K562 (cell line): ENCODE measurements around the gene ORAI3. TPM values are rescaled to one million over a fixed set of nuclear protein-coding genes. Genes with fewer than 3 reads are reported as not detected.

Source experiments
- BRD9 ChIP-seq: fragments of 450-650 bp; IDR thresholded peaks from 2 replicates; pipeline ENCODE4 v1.6.1; 2018; ENCODE audit warnings: low read depth; ENCODE audit not compliant: partially characterized antibody
- CREB5 ChIP-seq: fragments of 250-450 bp; sonication (Bioruptor Pico); IDR thresholded peaks from 2 replicates; pipeline ENCODE4 v1.5.0; 2020; ENCODE audit warnings: mild to moderate bottlenecking
- E2F3 ChIP-seq: fragments of 250-450 bp; sonication (Bioruptor Pico); IDR thresholded peaks from 2 replicates; pipeline ENCODE4 v1.4.0; 2020; ENCODE audit warnings: mild to moderate bottlenecking
- EGR1 ChIP-seq: fragments of 450-650 bp; conservative IDR thresholded peaks from 2 replicates; pipeline ENCODE4 v1.6.1; 2017; ENCODE audit warnings: mild to moderate bottlenecking
- NBN ChIP-seq: fragments of 450-650 bp; IDR thresholded peaks from 2 replicates; pipeline ENCODE4 v1.6.1; 2016; ENCODE audit warnings: low read depth, mild to moderate bottlenecking
- PHB ChIP-seq: fragments of 250-450 bp; sonication (Bioruptor Pico); IDR thresholded peaks from 2 replicates; pipeline ENCODE4 v1.5.0; 2021
- RBM34 ChIP-seq: fragments of 200-400 bp; formaldehyde crosslinking; IDR thresholded peaks from 2 replicates; pipeline ENCODE4 v1.6.1; 2018; ENCODE audit warnings: low read length, borderline replicate concordance; ENCODE audit not compliant: insufficient read depth
- TAF15 ChIP-seq: fragments of 200-400 bp; formaldehyde crosslinking; IDR thresholded peaks from 2 replicates; pipeline ENCODE4 v1.6.1; 2017; ENCODE audit warnings: mild to moderate bottlenecking, low read depth, low read length, moderate library complexity
- ZBTB12 ChIP-seq: fragments of 250-450 bp; sonication (Bioruptor Pico); IDR thresholded peaks from 2 replicates; pipeline ENCODE4 v1.4.0; 2020
- ZNF3 ChIP-seq: fragments of 250-450 bp; sonication (Bioruptor Pico); IDR thresholded peaks from 2 replicates; pipeline ENCODE4 v1.5.0; 2021; ENCODE audit warnings: mild to moderate bottlenecking, moderate library complexity
- ZNF324 ChIP-seq: fragments of 250-450 bp; sonication (Bioruptor Pico); IDR thresholded peaks from 2 replicates; pipeline ENCODE4 v1.4.0; 2020; ENCODE audit warnings: mild to moderate bottlenecking
- ZNF395 ChIP-seq: fragments of 200-800 bp; sonication (Bioruptor generic); IDR thresholded peaks from 2 replicates; pipeline ENCODE4 v1.6.1; 2017; ENCODE audit warnings: missing genetic modification characterization, missing compliant biosample characterization
- ZNF592 ChIP-seq: fragments of 450-650 bp; IDR thresholded peaks from 2 replicates; pipeline ENCODE4 v1.6.1; 2017; ENCODE audit warnings: antibody characterized with exemption, mild to moderate bottlenecking
- polyA plus RNA-seq, 8 experiments: library from polyadenylated mRNA; depleted of rRNA in 4 of 8; stranded (reverse) in 5 of 8; unstranded in 3 of 8; fragments of >200 nt; fragmentation: Nextera tagmentation in 2 of 8; fragmentation: Illumina TruSeq in 1 of 8; extraction: Ambion mirVana in 2 of 8; extraction: Trizol in 1 of 8; gene quantifications; 2 replicates each; pipeline versions ENCODE4 v1.2.1 to v1.2.3, GENCODE V29; 2011 to 2014; ENCODE audit warnings: inconsistent platforms in 1 of 8, missing spikeins in 1 of 8
- total RNA-seq, 7 experiments: library from RNA; depleted of rRNA in 6 of 7; stranded (reverse); fragments of >200 nt in 6 of 7; fragmentation: Illumina TruSeq in 2 of 7; extraction: Trizol in 2 of 7; gene quantifications; 2 replicates each; pipeline versions ENCODE4 v1.2.1 to v1.2.3, GENCODE V29; 2011 to 2021; ENCODE audit warnings: low replicate concordance in 1 of 7

Gene ORAI3
- total and polyA plus RNA-seq, 9 of the 15 experiments (the other 6 are each of a cell fraction or from before 2014, with no cell fraction given): 4.9 to 23.3 (median 14.1) TPM

GRCh38 chr16:30922960-30923535 lies 25.8 kb upstream of the ORAI3 start (continued):
- TF ChIP-seq RBM34 (no peak), NBN (0 out of 2 replicates have a peak, but pooled peaks have one; percentile 16), BRD9 (peak; percentile 17), TAF15 (no peak), ZNF324 (CRISPR knock-in tag) (no peak), CREB5 (CRISPR knock-in tag) (no peak), ZNF3 (CRISPR knock-in tag) (no peak), EGR1 (peak; percentile 95), ZNF395 (CRISPR knock-in tag) (peak; percentile 92), ZBTB12 (CRISPR knock-in tag) (peak; percentile 80), E2F3 (CRISPR knock-in tag) (no peak; the same call in 1 of the 2 replicates), ZNF592 (peak; percentile 57), PHB (CRISPR knock-in tag) (no peak)
